ENCODE data around the gene PDK3.

PDK3 gene

GRCh38 chrX:24566240-24566639, 101.2 kb downstream of the PDK3 start:
- no peak for TF ChIP-seq CTCF (IDR thresholded peaks at IDR 0.05; ENCODE audit: low read depth, low read length)
- DNase-seq (ENCODE audit: extremely low read depth, low read depth): no peak

DNA sequence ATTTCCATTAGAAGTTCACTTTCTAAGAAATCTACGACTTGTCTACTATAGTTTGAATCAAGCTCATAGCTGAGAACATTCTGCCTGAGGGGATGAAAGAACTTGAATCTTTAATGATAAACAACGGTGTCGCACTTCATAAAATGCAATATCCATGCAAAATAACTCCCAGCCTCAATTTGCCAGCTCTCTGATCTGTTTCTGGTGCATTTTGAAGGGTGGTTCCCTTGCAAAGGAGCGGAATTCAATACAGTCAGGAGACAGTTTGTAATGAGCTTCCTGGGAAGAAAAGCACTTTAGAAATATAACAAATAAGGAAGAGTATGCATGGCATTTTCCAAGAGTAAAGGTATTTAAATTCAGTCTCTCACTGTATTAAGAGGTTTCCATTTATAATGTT, 102.1 kb downstream of the PDK3 start:
- no peak for TF ChIP-seq CTCF (IDR thresholded peaks at IDR 0.05; ENCODE audit: low read depth, low read length)
- no peak for DNase-seq (ENCODE audit: extremely low read depth, low read depth)

DNA sequence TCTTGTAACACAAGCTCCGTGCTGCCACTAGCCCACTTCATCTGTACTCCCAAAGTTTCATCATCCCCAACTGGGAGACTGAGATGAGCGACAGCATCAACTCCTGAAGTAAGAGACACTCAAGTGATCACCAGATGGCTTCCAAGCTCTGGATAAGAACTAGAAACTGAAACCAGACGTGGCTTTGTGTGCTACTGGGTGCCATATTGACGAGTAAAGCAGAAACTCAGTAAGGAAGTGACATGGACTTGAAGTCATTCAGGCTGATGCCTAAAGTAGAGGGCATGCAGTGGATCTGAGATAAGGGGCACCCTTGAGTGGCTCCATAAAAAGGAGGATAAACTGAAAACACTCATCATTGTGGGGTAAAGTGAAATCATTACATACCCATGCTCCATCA, 109.7 kb downstream of the PDK3 start:
- DNase-seq (ENCODE audit: extremely low read depth, low read depth): no peak
- TF ChIP-seq CTCF (IDR thresholded peaks at IDR 0.05; ENCODE audit: low read depth, low read length): no peak

DNA sequence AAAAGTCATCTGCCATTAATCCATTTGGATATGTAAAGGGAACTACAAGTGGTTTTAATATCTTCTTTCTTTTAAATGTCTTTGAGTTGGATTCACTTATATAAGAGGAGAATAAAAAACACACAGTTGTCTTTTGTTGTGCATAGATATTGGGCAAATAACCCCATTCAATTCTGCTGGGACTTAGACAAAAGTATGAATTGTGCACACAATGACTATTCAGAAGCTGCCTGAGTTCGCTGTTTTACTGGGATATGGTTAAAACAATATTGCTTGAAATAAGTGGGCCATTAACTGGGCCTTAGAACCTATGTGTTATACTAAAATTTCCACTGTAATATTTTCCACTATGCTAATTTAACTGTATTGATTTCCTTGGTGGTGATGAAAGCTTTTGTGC, 110.4 kb downstream of the PDK3 start:
- TF ChIP-seq CTCF (IDR thresholded peaks at IDR 0.05; ENCODE audit: low read depth, low read length): no peak
- no peak for DNase-seq (ENCODE audit: extremely low read depth, low read depth)

DNA sequence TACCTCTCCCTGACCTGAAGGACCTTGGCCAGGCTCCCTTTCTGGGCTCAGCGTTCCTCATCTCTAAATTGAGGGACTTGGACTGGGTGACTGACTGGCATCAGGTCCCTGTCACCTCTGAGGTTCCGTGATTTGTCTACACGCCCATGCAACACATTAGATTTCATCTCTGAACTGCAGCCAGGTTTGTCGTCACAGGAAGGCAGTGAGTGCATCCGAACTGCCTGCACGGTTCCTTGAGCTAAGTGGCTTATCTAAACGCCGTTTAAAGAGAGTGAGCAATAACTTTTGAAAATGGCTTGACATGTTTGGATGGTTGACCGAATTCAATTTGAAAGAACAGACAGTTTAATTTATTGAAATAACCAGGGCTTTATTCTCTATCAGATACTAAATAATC, 112.0 kb downstream of the PDK3 start:
- TF ChIP-seq CTCF (IDR thresholded peaks at IDR 0.05; ENCODE audit: low read depth, low read length): no peak
- no peak for DNase-seq (ENCODE audit: extremely low read depth, low read depth)

Measured in AG09319 (cell line).